GM13977 (cell line): ENCODE data around the gene CCL5.

ENCODE experiments used
- DNase-seq: peaks from one replicate; pipeline ENCODE4 v3.0.0; 2012; ENCODE audit warnings: low spot score
- CTCF ChIP-seq: IDR thresholded peaks from 2 replicates; pipeline ENCODE4 v1.5.1; 2012; ENCODE audit warnings: mild to moderate bottlenecking, control low read depth; ENCODE audit not compliant: insufficient read depth; ENCODE audit errors: extremely low read depth, missing control alignments
- in situ Hi-C: fragments of 300-500 bp; cut with MboI; formaldehyde crosslinking; loops from one replicate; pipeline ENCODE4 v1.12.0; 2022; ENCODE audit warnings: low sequenced_read_pairs, low pct_unique_long_range_greater_than_20kb, mixed read lengths, inconsistent platforms; ENCODE audit not compliant: unreplicated experiment

CCL5 gene

GRCh38 chr17:35879773-35880654, at the start of gene CCL5:
CCL5 (minus strand) TSS chr17:35880360.
- in situ Hi-C loops: no loop called here

GRCh38 chr17:35927714-35928113, 47.6 kb upstream of the CCL5 start:
- no peak for TF ChIP-seq CTCF
- in situ Hi-C loops: no loop called here
- no peak for DNase-seq

More at GRCh38 chr17:35879773-35880654, at the start of gene CCL5:
- no peak for TF ChIP-seq CTCF
- DNase-seq: peak; percentile 88

- in situ Hi-C loops: no loop called here
- peak; percentile 31 for DNase-seq
- TF ChIP-seq CTCF: no peak
Observed at GRCh38 chr17:35923609-35924114, 43.5 kb upstream of the CCL5 start.

GRCh38 chr17:35920229-35920628, 40.1 kb upstream of the CCL5 start:
- TF ChIP-seq CTCF: no peak
- no peak for DNase-seq
- in situ Hi-C loops: no loop called here

GRCh38 chr17:35918665-35919064, 38.5 kb upstream of the CCL5 start:
- in situ Hi-C loops: no loop called here
- TF ChIP-seq CTCF: no peak
- DNase-seq: no peak

- in situ Hi-C loops: no loop called here
- TF ChIP-seq CTCF: no peak
- no peak for DNase-seq
Observed at GRCh38 chr17:35917519-35918213, 37.5 kb upstream of the CCL5 start.
